K562 (cell line): ENCODE data around the gene FXN. TPM values are rescaled to one million over a fixed set of nuclear protein-coding genes. Genes with fewer than 3 reads are reported as not detected.
A peak's percentile ranks its signal among the peaks of the same experiment; 100 is the strongest.

Experiments used
- BRD9 ChIP-seq: fragments of 450-650 bp; IDR thresholded peaks from 2 replicates; pipeline ENCODE4 v1.6.1; 2018; ENCODE audit warnings: low read depth; ENCODE audit not compliant: partially characterized antibody
- COPS2 ChIP-seq: fragments of 450-650 bp; conservative IDR thresholded peaks from 2 replicates; pipeline ENCODE4 v1.6.1; 2016; ENCODE audit warnings: mild to moderate bottlenecking, moderate library complexity
- GATA2 ChIP-seq: sonication (generic); formaldehyde crosslinking; IDR thresholded peaks from 2 replicates; pipeline ENCODE4 v1.4.0; 2020; ENCODE audit warnings: mild to moderate bottlenecking, missing genetic modification reagents
- HMG20A ChIP-seq: fragments of 450-650 bp; formaldehyde crosslinking; conservative IDR thresholded peaks from 2 replicates; pipeline ENCODE4 v1.4.0; 2020; ENCODE audit warnings: mild to moderate bottlenecking, mixed read lengths
- L3MBTL2 ChIP-seq: fragments of 450-650 bp; IDR thresholded peaks from 2 replicates; pipeline ENCODE4 v1.6.1; 2016; ENCODE audit warnings: mild to moderate bottlenecking, moderate library complexity
- MGA ChIP-seq: fragments of 450-650 bp; IDR thresholded peaks from 2 replicates; pipeline ENCODE4 v1.6.1; 2016; ENCODE audit warnings: mild to moderate bottlenecking, moderate library complexity
- NCOR1 ChIP-seq: fragments of 450-650 bp; IDR thresholded peaks from 2 replicates; pipeline ENCODE4 v1.6.1; 2016; ENCODE audit warnings: mild to moderate bottlenecking, moderate library complexity
- ZNF263 ChIP-seq: sonication (generic); formaldehyde crosslinking; IDR thresholded peaks from 2 replicates; pipeline ENCODE4 v1.8.0; 2022; ENCODE audit warnings: mild to moderate bottlenecking, missing genetic modification reagents, borderline replicate concordance
- ZNF592 ChIP-seq: fragments of 450-650 bp; IDR thresholded peaks from 2 replicates; pipeline ENCODE4 v1.6.1; 2017; ENCODE audit warnings: antibody characterized with exemption, mild to moderate bottlenecking
- polyA plus RNA-seq, 8 experiments: library from polyadenylated mRNA; depleted of rRNA in 4 of 8; stranded (reverse) in 5 of 8; unstranded in 3 of 8; fragments of >200 nt; fragmentation: Nextera tagmentation in 2 of 8; fragmentation: Illumina TruSeq in 1 of 8; extraction: Ambion mirVana in 2 of 8; extraction: Trizol in 1 of 8; gene quantifications; 2 replicates each; pipeline versions ENCODE4 v1.2.1 to v1.2.3, GENCODE V29; 2011 to 2014; ENCODE audit warnings: inconsistent platforms in 1 of 8, missing spikeins in 1 of 8
- total RNA-seq, 7 experiments: library from RNA; depleted of rRNA in 6 of 7; stranded (reverse); fragments of >200 nt in 6 of 7; fragmentation: Illumina TruSeq in 2 of 7; extraction: Trizol in 2 of 7; gene quantifications; 2 replicates each; pipeline versions ENCODE4 v1.2.1 to v1.2.3, GENCODE V29; 2011 to 2021; ENCODE audit warnings: low replicate concordance in 1 of 7

Gene FXN
- total and polyA plus RNA-seq, 9 of the 15 experiments (the other 6 are each of a cell fraction or from before 2014, with no cell fraction given), result 7.6 to 51.5 (median 30.3) TPM

- TF ChIP-seq BRD9 (peak; percentile 45), MGA (no peak), GATA2 (CRISPR knock-in tag) (no peak), NCOR1 (no peak), COPS2 (no peak), ZNF263 (no peak), ZNF592 (0 out of 2 replicates have a peak, but pooled peaks have one; percentile 58), HMG20A (CRISPR knock-in tag) (no peak), L3MBTL2 (peak; percentile 31; the same call in 1 of the 2 replicates)
Measured at GRCh38 chr9:69027355-69028097, 8.0 kb upstream of the FXN start (continued).
